Panc1 (cell line): ENCODE measurements around the gene SSR4. TPM values are rescaled to one million over a fixed set of nuclear protein-coding genes. Genes with fewer than 3 reads are reported as not detected.

ENCODE experiments used
- ATAC-seq: fragments of 200-7000 bp; cut with Tn5 transposase; 2 replicates; pipeline ENCODE4 v1.9.1; 2020; ENCODE audit warnings: mild to moderate bottlenecking, moderate library complexity
- BruUV-seq: library from RNA; stranded (reverse); fragments of 400-500 nt; replicated peaks from 2 replicates; lab custom pipeline; 2021; lab: Mats Ljungman, UMichigan
- CTCF ChIA-PET: fragments of 300-600 bp; sonication (Branson Sonifier 250); formaldehyde crosslinking; loops from one replicate; lab custom pipeline; 2022; ENCODE audit warnings: antibody characterized with exemption; lab: Charles Lee
- POLR2A ChIA-PET: fragments of 300-600 bp; sonication (Branson Sonifier 250); formaldehyde crosslinking; loops from one replicate; lab custom pipeline; 2022; ENCODE audit warnings: antibody characterized with exemption; lab: Charles Lee
- DNase-seq: peaks from one replicate; pipeline ENCODE4 v3.0.0-alpha.2; 2010; ENCODE audit warnings: low read depth, low spot score
- H3K27ac ChIP-seq: 2 replicates; pipeline ENCODE4 v1.5.1; 2011; ENCODE audit warnings: mild to moderate bottlenecking, low read length, inconsistent platforms
- H3K27me3 ChIP-seq: fragments of 200-500 bp; sonication (Bioruptor generic); 2 replicates; pipeline ENCODE4 v1.6.0; 2014; ENCODE audit warnings: low read length, inconsistent platforms; ENCODE audit not compliant: control insufficient read depth, insufficient read depth
- H3K36me3 ChIP-seq: fragments of 200-500 bp; sonication (Bioruptor generic); 2 replicates; pipeline ENCODE4 v1.5.1; 2014; ENCODE audit warnings: inconsistent platforms, mild to moderate bottlenecking, low read length, moderate library complexity; ENCODE audit not compliant: control insufficient read depth, insufficient read depth
- H3K4me1 ChIP-seq: 2 replicates; pipeline ENCODE4 v1.5.1; 2011; ENCODE audit warnings: inconsistent platforms, mild to moderate bottlenecking, low read length, moderate library complexity; ENCODE audit not compliant: control insufficient read depth, insufficient read depth
- H3K4me3 ChIP-seq, 2 experiments: 2 replicates each; pipeline ENCODE4 v1.5.1; 2011 to 2012; ENCODE audit warnings: low read depth in 2 of 2, low read length in 2 of 2, mild to moderate bottlenecking in 2 of 2, inconsistent platforms in 1 of 2, moderate library complexity in 1 of 2
- H3K9me3 ChIP-seq: fragments of 200-500 bp; sonication (Bioruptor generic); 2 replicates; pipeline ENCODE4 v1.5.1; 2014; ENCODE audit warnings: low read depth, mild to moderate bottlenecking, inconsistent platforms, low read length, moderate library complexity; ENCODE audit not compliant: control insufficient read depth, insufficient read depth
- POLR2AphosphoS5 ChIP-seq: IDR thresholded peaks from 2 replicates; pipeline ENCODE4 v1.6.1; 2012; ENCODE audit warnings: mild to moderate bottlenecking, low read depth, low read length, moderate library complexity
- SIN3A ChIP-seq: IDR thresholded peaks from 2 replicates; pipeline ENCODE4 v1.6.1; 2012; ENCODE audit warnings: low read depth, mild to moderate bottlenecking, low read length, moderate library complexity, borderline replicate concordance; ENCODE audit not compliant: insufficient read depth
- TCF7L2 ChIP-seq: IDR thresholded peaks from 2 replicates; pipeline ENCODE4 v1.6.1; 2011; ENCODE audit warnings: mild to moderate bottlenecking, low read depth, low read length, inconsistent platforms
- in situ Hi-C: cut with HindIII; loops from 2 replicates; pipeline ENCODE4 v1.10.0; 2016; ENCODE audit warnings: low sequenced_read_pairs, low pct_unique_long_range_greater_than_20kb
- intact Hi-C: fragments of 100-400 bp; cut with micrococcal nuclease; formaldehyde crosslinking; loops from one replicate; pipeline ENCODE4 v1.10.0; 2022; ENCODE audit not compliant: unreplicated experiment
- total RNA-seq: library from RNA; stranded (reverse); gene quantifications from one replicate; pipeline ENCODE4 v1.2.1, GENCODE V29; 2021; ENCODE audit not compliant: unreplicated experiment
- TF ChIP-seq, protein P1 (sequence below): fragments of 450-650 bp; IDR thresholded peaks from 2 replicates; pipeline ENCODE4 v1.5.1; 2017; ENCODE audit warnings: mild to moderate bottlenecking
- TF ChIP-seq, protein P2 (sequence below), 2 experiments: IDR thresholded peaks; 2 replicates each; pipeline ENCODE4 v1.6.1; 2011 to 2012; ENCODE audit warnings: low read depth in 2 of 2, control low read depth in 1 of 2, low read length in 1 of 2, mild to moderate bottlenecking in 1 of 2, moderate library complexity in 1 of 2; ENCODE audit not compliant: insufficient read depth in 1 of 2

SSR4 gene
- total RNA-seq, 1 experiment from 2014 or later: 504 TPM

GRCh38 chrX:153828723-153829548 lies 34.5 kb downstream of the SSR4 start:
- Histone ChIP-seq H3K4me3 (peak overlapping the region; percentile 55 to 67), H3K27me3 (no peaks in the 10 kb centered on the region), H3K36me3 (no peaks in the 10 kb centered on the region), H3K9me3 (no peaks in the 10 kb centered on the region), H3K4me1 (peaks cover 10% of the 10 kb centered on the region; the same call in 1 of the 2 replicates), H3K27ac (peak overlapping the region; percentile 83)
- peak; percentile 65 for ATAC-seq
- TF ChIP-seq, protein P1, sequence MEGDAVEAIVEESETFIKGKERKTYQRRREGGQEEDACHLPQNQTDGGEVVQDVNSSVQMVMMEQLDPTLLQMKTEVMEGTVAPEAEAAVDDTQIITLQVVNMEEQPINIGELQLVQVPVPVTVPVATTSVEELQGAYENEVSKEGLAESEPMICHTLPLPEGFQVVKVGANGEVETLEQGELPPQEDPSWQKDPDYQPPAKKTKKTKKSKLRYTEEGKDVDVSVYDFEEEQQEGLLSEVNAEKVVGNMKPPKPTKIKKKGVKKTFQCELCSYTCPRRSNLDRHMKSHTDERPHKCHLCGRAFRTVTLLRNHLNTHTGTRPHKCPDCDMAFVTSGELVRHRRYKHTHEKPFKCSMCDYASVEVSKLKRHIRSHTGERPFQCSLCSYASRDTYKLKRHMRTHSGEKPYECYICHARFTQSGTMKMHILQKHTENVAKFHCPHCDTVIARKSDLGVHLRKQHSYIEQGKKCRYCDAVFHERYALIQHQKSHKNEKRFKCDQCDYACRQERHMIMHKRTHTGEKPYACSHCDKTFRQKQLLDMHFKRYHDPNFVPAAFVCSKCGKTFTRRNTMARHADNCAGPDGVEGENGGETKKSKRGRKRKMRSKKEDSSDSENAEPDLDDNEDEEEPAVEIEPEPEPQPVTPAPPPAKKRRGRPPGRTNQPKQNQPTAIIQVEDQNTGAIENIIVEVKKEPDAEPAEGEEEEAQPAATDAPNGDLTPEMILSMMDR: no peak; the same call in 1 of the 2 replicates
- TF ChIP-seq, protein P2, sequence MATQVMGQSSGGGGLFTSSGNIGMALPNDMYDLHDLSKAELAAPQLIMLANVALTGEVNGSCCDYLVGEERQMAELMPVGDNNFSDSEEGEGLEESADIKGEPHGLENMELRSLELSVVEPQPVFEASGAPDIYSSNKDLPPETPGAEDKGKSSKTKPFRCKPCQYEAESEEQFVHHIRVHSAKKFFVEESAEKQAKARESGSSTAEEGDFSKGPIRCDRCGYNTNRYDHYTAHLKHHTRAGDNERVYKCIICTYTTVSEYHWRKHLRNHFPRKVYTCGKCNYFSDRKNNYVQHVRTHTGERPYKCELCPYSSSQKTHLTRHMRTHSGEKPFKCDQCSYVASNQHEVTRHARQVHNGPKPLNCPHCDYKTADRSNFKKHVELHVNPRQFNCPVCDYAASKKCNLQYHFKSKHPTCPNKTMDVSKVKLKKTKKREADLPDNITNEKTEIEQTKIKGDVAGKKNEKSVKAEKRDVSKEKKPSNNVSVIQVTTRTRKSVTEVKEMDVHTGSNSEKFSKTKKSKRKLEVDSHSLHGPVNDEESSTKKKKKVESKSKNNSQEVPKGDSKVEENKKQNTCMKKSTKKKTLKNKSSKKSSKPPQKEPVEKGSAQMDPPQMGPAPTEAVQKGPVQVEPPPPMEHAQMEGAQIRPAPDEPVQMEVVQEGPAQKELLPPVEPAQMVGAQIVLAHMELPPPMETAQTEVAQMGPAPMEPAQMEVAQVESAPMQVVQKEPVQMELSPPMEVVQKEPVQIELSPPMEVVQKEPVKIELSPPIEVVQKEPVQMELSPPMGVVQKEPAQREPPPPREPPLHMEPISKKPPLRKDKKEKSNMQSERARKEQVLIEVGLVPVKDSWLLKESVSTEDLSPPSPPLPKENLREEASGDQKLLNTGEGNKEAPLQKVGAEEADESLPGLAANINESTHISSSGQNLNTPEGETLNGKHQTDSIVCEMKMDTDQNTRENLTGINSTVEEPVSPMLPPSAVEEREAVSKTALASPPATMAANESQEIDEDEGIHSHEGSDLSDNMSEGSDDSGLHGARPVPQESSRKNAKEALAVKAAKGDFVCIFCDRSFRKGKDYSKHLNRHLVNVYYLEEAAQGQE (IDR thresholded peaks at IDR 0.05; ENCODE audit: insufficient read depth in 1 of 2, low read depth in 2 of 2, low read length in 1 of 2): no peak
- no peak for TF ChIP-seq TCF7L2
- TF ChIP-seq POLR2AphosphoS5: no peak
- TF ChIP-seq SIN3A: no peak
- POLR2A ChIA-PET: no interaction called here
- CTCF ChIA-PET: no interaction called here
- no peak for DNase-seq
- intact Hi-C loops (no loop called here), in situ Hi-C loops (no loop called here)
- no TSS peak for BruUV-seq

DNA sequence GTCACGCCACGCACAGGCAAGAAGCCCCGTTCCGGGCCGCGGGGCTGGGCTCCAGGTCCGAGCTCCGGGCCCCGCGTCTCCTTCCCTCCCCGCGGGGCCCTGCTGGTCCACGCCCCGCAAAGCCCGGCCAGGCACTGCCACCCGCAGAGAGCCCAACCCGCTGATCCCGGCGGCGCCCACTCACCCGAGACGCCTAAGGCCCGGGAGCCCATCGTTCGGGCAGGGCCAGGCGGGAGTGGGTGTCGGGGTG lies 35.0 kb downstream of the SSR4 start:
- ChIA-PET CTCF (no interaction called here), POLR2A (no interaction called here)
- Histone ChIP-seq H3K36me3 (no peaks in the 10 kb centered on the region), H3K27me3 (no peaks in the 10 kb centered on the region), H3K9me3 (no peaks in the 10 kb centered on the region), H3K27ac (peak overlapping the region; percentile 59), H3K4me1 (peaks cover 10% of the 10 kb centered on the region; the same call in 1 of the 2 replicates), H3K4me3 (peak overlapping the region; percentile 55 to 67)
- DNase-seq (no peak), ATAC-seq (peak; percentile 15; the same call in 1 of the 2 replicates)
- intact Hi-C loops (no loop called here), in situ Hi-C loops (no loop called here)
- BruUV-seq: no TSS peak
- TF ChIP-seq TCF7L2: no peak
- TF ChIP-seq, protein P1: no peak
- no peak for TF ChIP-seq SIN3A
- TF ChIP-seq POLR2AphosphoS5: no peak
- TF ChIP-seq, protein P2 (IDR thresholded peaks at IDR 0.05; ENCODE audit: insufficient read depth in 1 of 2, low read depth in 2 of 2, low read length in 1 of 2): no peak
